Effector CD4-positive, alpha-beta T cell (primary cell): ENCODE measurements around the gene KDM1A.
"Not testable (repeated sequence)": the region's sequence is repeated elsewhere in the genome, so short reads cannot be mapped to it uniquely, and the experiment has no call there.

Experiments used
- DNase-seq: peaks from one replicate; pipeline ENCODE4 v3.0.0-alpha.2; 2020
- total RNA-seq: gene quantifications from one replicate; lab custom pipeline; 2026; lab: John Stamatoyannopoulos, UW

The KDM1A gene
- 78.6 reads per million, percentile 78 among the genes with 10 or more reads in this experiment for total RNA-seq

- peak; percentile 86 for DNase-seq
Observed at GRCh38 chr1:23019094-23019862, at the start of gene KDM1A. Gene KDM1A (plus strand): TSS chr1:23019468. CDS start chr1:23019597, 129 bp downstream.

- no peak for DNase-seq
Observed at GRCh38 chr1:22970096-22970495, 49.2 kb upstream of the KDM1A start.

- no peak for DNase-seq
Observed at GRCh38 chr1:22971161-22971560, 48.1 kb upstream of the KDM1A start.

GRCh38 chr1:22971611-22972405 lies 47.5 kb upstream of the KDM1A start:
- no peak for DNase-seq

- no peak for DNase-seq
Observed at GRCh38 chr1:22972760-22973159, 46.5 kb upstream of the KDM1A start, which contains the start of gene LACTBL1. Gene LACTBL1 (minus strand): TSS chr1:22972866. CDS start chr1:22972316, 550 bp downstream.

GRCh38 chr1:22975694-22976093 lies 43.6 kb upstream of the KDM1A start:
- DNase-seq = no peak

GRCh38 chr1:22976127-22976460 lies 43.2 kb upstream of the KDM1A start:
- no peak for DNase-seq

- peak; percentile 13 for DNase-seq
Observed at GRCh38 chr1:22976461-22977243, 42.6 kb upstream of the KDM1A start.

- DNase-seq = no peak
Observed at GRCh38 chr1:22978299-22978698, 41.0 kb upstream of the KDM1A start.

GRCh38 chr1:22980471-22980790 lies 38.8 kb upstream of the KDM1A start:
- DNase-seq = not testable (repeated sequence)

GRCh38 chr1:22983944-22984343 lies 35.3 kb upstream of the KDM1A start:
- no peak for DNase-seq

GRCh38 chr1:22992384-22992783 lies 26.9 kb upstream of the KDM1A start:
- DNase-seq = not testable (repeated sequence)

- not testable (repeated sequence) for DNase-seq
Observed at GRCh38 chr1:22993220-22993795, 26.0 kb upstream of the KDM1A start.

GRCh38 chr1:22995774-22996173 lies 23.5 kb upstream of the KDM1A start:
- DNase-seq = no peak

GRCh38 chr1:22997528-22997927 lies 21.7 kb upstream of the KDM1A start:
- DNase-seq = not testable (repeated sequence)

- not testable (repeated sequence) for DNase-seq
Observed at GRCh38 chr1:23000133-23000532, 19.1 kb upstream of the KDM1A start.

- not testable (repeated sequence) for DNase-seq
Observed at GRCh38 chr1:23002218-23002617, 17.1 kb upstream of the KDM1A start.

- no peak for DNase-seq
Observed at GRCh38 chr1:23004112-23004511, 15.2 kb upstream of the KDM1A start.

GRCh38 chr1:23004769-23005168 lies 14.5 kb upstream of the KDM1A start:
- not testable (repeated sequence) for DNase-seq

- DNase-seq = no peak
Observed at GRCh38 chr1:23007106-23007505, 12.2 kb upstream of the KDM1A start.

- DNase-seq = no peak
Observed at GRCh38 chr1:23008901-23009300, 10.4 kb upstream of the KDM1A start.

GRCh38 chr1:23010025-23010424 lies 9.2 kb upstream of the KDM1A start:
- DNase-seq = not testable (repeated sequence)

GRCh38 chr1:23013657-23014056 lies 5.6 kb upstream of the KDM1A start:
- no peak for DNase-seq
